Measurements from ENCODE around the gene TRMT11. TPM values are rescaled to one million over a fixed set of nuclear protein-coding genes. Genes with fewer than 3 reads are reported as not detected.

Gene TRMT11
- total and polyA plus RNA-seq, 10 of the 15 experiments (the other 5 are each of a cell fraction or from before 2014, with no cell fraction given) = 34.0 to 81.1 (median 43.7) TPM

GRCh38 chr6:126075335-126076071, 89.2 kb downstream of the TRMT11 start:
- ChIA-PET RAD21 (ENCODE audit: unreplicated experiment) (no interaction called here), SMC1A (ENCODE audit: uncharacterized antibody, unreplicated experiment) (interaction anchor here (1.2 kb wide), 1 partner anchor 11 kb away, joined by 4 read pairs; no protein-coding TSS in a partner anchor), POLR2A (no interaction called here), CTCF (no interaction called here)
- Histone ChIP-seq H3K9ac (ENCODE audit: control insufficient read depth, insufficient read depth, low read length) (no peak overlapping the region), H3K36me3 (ENCODE audit: control insufficient read depth in 2 of 2, insufficient read depth in 2 of 2, low read length in 1 of 2) (peaks cover 0 to 3% of the 10 kb centered on the region in 2 experiments; a peak in 1 of 4 replicates), H3K79me2 (ENCODE audit: control insufficient read depth, insufficient read depth, low read length) (no peaks in the 10 kb centered on the region), H3K4me3 (no peak overlapping the region), H3K4me2 (ENCODE audit: control insufficient read depth, insufficient read depth) (no peak overlapping the region), H3K27me3 (replicated peaks in 1 of 2; ENCODE audit: control insufficient read depth in 2 of 2, insufficient read depth in 2 of 2, low read length in 1 of 2) (no peaks in the 10 kb centered on the region), H2AFZ (ENCODE audit: control insufficient read depth, low read depth, low read length) (no peak overlapping the region), H3K9me3 (replicated peaks; ENCODE audit: control insufficient read depth, insufficient read depth, low read length) (no peaks in the 10 kb centered on the region), H4K20me1 (ENCODE audit: control insufficient read depth, insufficient read depth) (no peaks in the 10 kb centered on the region), H3K27ac (ENCODE audit: control insufficient read depth, insufficient read depth) (no peak overlapping the region), H3K4me1 (ENCODE audit: control insufficient read depth, insufficient read depth, low read length) (no peaks in the 10 kb centered on the region)
- 82% methylated on average over 4 of the region's 4 CpGs for WGBS (ENCODE audit: insufficient coverage, insufficient replicate concordance, low lambda C conversion rate, missing lambda C conversion rate)
- in situ Hi-C loops (cut with MboI) (no loop called here), intact Hi-C loops (cut with micrococcal nuclease; ENCODE audit: unreplicated experiment) (no loop called here)
- DNase-seq (ENCODE audit: low read depth, low spot score) (no peak), ATAC-seq (no peak), FAIRE-seq (no peak)
- TF ChIP-seq TBL1XR1 (IDR thresholded peaks at IDR 0.05; ENCODE audit: low read depth, low read length) (no peak), MTA3 (IDR thresholded peaks at IDR 0.05; ENCODE audit: borderline replicate concordance, low read length) (no peak), ATF3 (IDR thresholded peaks at IDR 0.05; ENCODE audit: borderline replicate concordance, extremely low read depth, low read depth, low read length) (no peak), CEBPZ (IDR thresholded peaks at IDR 0.05; ENCODE audit: low read depth, low read length) (no peak), ATF7 (IDR thresholded peaks at IDR 0.05; ENCODE audit: low read depth) (no peak), STAT1 (conservative IDR thresholded peaks at IDR 0.05) (no peak), SRF (IDR thresholded peaks at IDR 0.05; ENCODE audit: low read depth in 2 of 2, low read length in 2 of 2) (no peak), BRCA1 (IDR thresholded peaks at IDR 0.05; ENCODE audit: low read depth, low read length) (no peak), RAD21 (IDR thresholded peaks at IDR 0.05; ENCODE audit: insufficient read depth, low read depth, low read length) (no peak), HDAC2 (IDR thresholded peaks at IDR 0.05) (no peak), RAD51 (IDR thresholded peaks at IDR 0.05) (no peak), SIN3A (IDR thresholded peaks at IDR 0.05; ENCODE audit: low read depth, low read length) (no peak)
- no TSS peak for BruUV-seq (replicated peaks)
